Umbilical cord (tissue), 2 donors: ENCODE results near the gene NCOA6. TPM values are rescaled to one million over a fixed set of nuclear protein-coding genes. Genes with fewer than 3 reads are reported as not detected.

Experiments used
- DNase-seq: peaks from one replicate; pipeline ENCODE4 v3.0.0-alpha.2; 2015; ENCODE audit warnings: low spot score
- total RNA-seq: library from RNA; depleted of rRNA; stranded (reverse); fragments of >200 nt; gene quantifications from one replicate; pipeline ENCODE4 v1.2.3, GENCODE V29; 2014; ENCODE audit warnings: low replicate concordance; ENCODE audit not compliant: insufficient read depth

Gene NCOA6
- 10.8 TPM for total RNA-seq

GRCh38 chr20:34825530-34826362 lies at the start of gene NCOA6:
TSS of gene NCOA6 (minus strand) at chr20:34825651. CDS start at chr20:34782355, 43,296 bp downstream.
- peak; percentile 77 for DNase-seq

GRCh38 chr20:34874094-34874654 lies 48.7 kb upstream of the NCOA6 start:
- peak; percentile 90 for DNase-seq

GRCh38 chr20:34873583-34874093 lies 48.2 kb upstream of the NCOA6 start:
- no peak for DNase-seq

- peak; percentile 69 for DNase-seq
Measured at GRCh38 chr20:34872622-34873224, 47.3 kb upstream of the NCOA6 start, which contains the start of gene GGT7. TSS of gene GGT7 (minus strand) at chr20:34872856. CDS start at chr20:34872815, 41 bp downstream.

GRCh38 chr20:34871966-34872621 lies 46.6 kb upstream of the NCOA6 start:
- no peak for DNase-seq

- DNase-seq: no peak
Measured at GRCh38 chr20:34871320-34871926, 46.0 kb upstream of the NCOA6 start.

- DNase-seq: no peak
Measured at GRCh38 chr20:34864216-34864615, 38.8 kb upstream of the NCOA6 start.

- no peak for DNase-seq
Measured at GRCh38 chr20:34863421-34863965, 38.0 kb upstream of the NCOA6 start.

- no peak for DNase-seq
Measured at GRCh38 chr20:34862724-34863123, 37.3 kb upstream of the NCOA6 start.

- peak; percentile 4 for DNase-seq
Measured at GRCh38 chr20:34861386-34862084, 36.1 kb upstream of the NCOA6 start.

GRCh38 chr20:34859826-34860545 lies 34.5 kb upstream of the NCOA6 start:
- no peak for DNase-seq

GRCh38 chr20:34859367-34859766 lies 33.9 kb upstream of the NCOA6 start:
- DNase-seq: no peak

GRCh38 chr20:34852298-34852697 lies 26.8 kb upstream of the NCOA6 start:
- no peak for DNase-seq

GRCh38 chr20:34850969-34851368 lies 25.5 kb upstream of the NCOA6 start:
- no peak for DNase-seq

GRCh38 chr20:34849778-34850177 lies 24.3 kb upstream of the NCOA6 start:
- DNase-seq: no peak

- no peak for DNase-seq
Measured at GRCh38 chr20:34848597-34848996, 23.1 kb upstream of the NCOA6 start.

GRCh38 chr20:34843421-34843820 lies 18.0 kb upstream of the NCOA6 start:
- DNase-seq: no peak

GRCh38 chr20:34842143-34842542 lies 16.7 kb upstream of the NCOA6 start:
- no peak for DNase-seq

- DNase-seq: peak; percentile 29
Measured at GRCh38 chr20:34834459-34834893, 9.0 kb upstream of the NCOA6 start.

GRCh38 chr20:34831936-34832335 lies 6.5 kb upstream of the NCOA6 start:
- no peak for DNase-seq
